Measurements from ENCODE around the gene CDC73. TPM values are rescaled to one million over a fixed set of nuclear protein-coding genes. Genes with fewer than 3 reads are reported as not detected.

Gene CDC73
- total RNA-seq, 1 experiment from 2014 or later: 63.2 TPM

DNA sequence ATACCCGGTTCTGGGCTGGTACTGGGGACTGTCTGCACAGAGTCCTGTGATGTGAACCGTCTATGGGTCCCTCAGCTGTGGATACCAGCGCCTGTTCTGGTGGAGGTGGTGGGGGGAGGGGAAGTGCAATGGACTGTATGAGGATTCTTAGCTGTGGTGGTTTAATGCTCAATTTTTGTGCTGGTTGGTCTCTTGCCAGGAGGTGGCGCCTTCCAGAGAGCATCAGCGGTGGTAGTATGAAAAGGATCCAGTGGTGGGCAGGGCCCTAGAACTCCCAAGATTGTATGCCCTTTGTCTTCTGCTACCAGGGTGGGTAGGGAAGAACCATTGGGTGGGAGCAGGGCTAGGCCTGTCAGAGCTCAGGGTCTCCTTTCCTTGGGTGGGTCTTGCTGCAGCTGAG lies 153.9 kb downstream of the CDC73 start:
- Histone ChIP-seq H3K79me2 (ENCODE audit: insufficient read depth, low read length) (no peaks in the 10 kb centered on the region), H3K4me3 (replicated peaks in 1 of 2; ENCODE audit: low read depth in 1 of 2, low read length in 2 of 2) (no peak overlapping the region), H3K9me2 (ENCODE audit: insufficient read depth) (no peaks in the 10 kb centered on the region), H3K36me3 (ENCODE audit: control insufficient read depth in 1 of 2, insufficient read depth in 2 of 2, low read length in 2 of 2) (no peaks in the 10 kb centered on the region), H3K4me1 (ENCODE audit: control insufficient read depth in 1 of 2, insufficient read depth in 2 of 2, low read length in 2 of 2) (no peaks in the 10 kb centered on the region), H3K9me3 (ENCODE audit: control insufficient read depth in 1 of 2, insufficient read depth in 1 of 2, low read depth in 1 of 2, low read length in 2 of 2) (no peaks in the 10 kb centered on the region), H3K9ac (ENCODE audit: low read length) (no peak overlapping the region), H3K27me3 (ENCODE audit: insufficient read depth, low read length) (no peaks in the 10 kb centered on the region), H2AFZ (ENCODE audit: low read depth, low read length, poor library complexity, severe bottlenecking) (no peak overlapping the region), H3K27ac (ENCODE audit: low read depth, low read length) (no peak overlapping the region), H4K20me1 (ENCODE audit: insufficient read depth) (no peaks in the 10 kb centered on the region), H3K4me2 (ENCODE audit: low read length) (no peak overlapping the region)
- no peak for DNase-seq (ENCODE audit: low read depth, low spot score)
- ChIA-PET CTCF (no interaction called here), POLR2A (no interaction called here), RAD21 (ENCODE audit: low non-redundant PET in 1 of 2, low total read pairs in 2 of 2, uncharacterized antibody in 2 of 2, unreplicated experiment in 2 of 2) (no interaction called here)
- ATAC-seq: peak; percentile 60
- no TSS peak for BruUV-seq (replicated peaks)
- intact Hi-C loops (cut with micrococcal nuclease): no loop called here
- TF ChIP-seq POLR2AphosphoS5 (IDR thresholded peaks at IDR 0.05; ENCODE audit: low read depth, low read length) (no peak), SRF (IDR thresholded peaks at IDR 0.05; ENCODE audit: low read depth) (no peak)
- TF ChIP-seq, protein P1, sequence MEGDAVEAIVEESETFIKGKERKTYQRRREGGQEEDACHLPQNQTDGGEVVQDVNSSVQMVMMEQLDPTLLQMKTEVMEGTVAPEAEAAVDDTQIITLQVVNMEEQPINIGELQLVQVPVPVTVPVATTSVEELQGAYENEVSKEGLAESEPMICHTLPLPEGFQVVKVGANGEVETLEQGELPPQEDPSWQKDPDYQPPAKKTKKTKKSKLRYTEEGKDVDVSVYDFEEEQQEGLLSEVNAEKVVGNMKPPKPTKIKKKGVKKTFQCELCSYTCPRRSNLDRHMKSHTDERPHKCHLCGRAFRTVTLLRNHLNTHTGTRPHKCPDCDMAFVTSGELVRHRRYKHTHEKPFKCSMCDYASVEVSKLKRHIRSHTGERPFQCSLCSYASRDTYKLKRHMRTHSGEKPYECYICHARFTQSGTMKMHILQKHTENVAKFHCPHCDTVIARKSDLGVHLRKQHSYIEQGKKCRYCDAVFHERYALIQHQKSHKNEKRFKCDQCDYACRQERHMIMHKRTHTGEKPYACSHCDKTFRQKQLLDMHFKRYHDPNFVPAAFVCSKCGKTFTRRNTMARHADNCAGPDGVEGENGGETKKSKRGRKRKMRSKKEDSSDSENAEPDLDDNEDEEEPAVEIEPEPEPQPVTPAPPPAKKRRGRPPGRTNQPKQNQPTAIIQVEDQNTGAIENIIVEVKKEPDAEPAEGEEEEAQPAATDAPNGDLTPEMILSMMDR (IDR thresholded peaks at IDR 0.05 in 2 of 3, conservative IDR thresholded peaks at IDR 0.05 in 1 of 3; ENCODE audit: borderline replicate concordance in 1 of 3, insufficient read depth in 1 of 3, low read depth in 2 of 3, low read length in 2 of 3): peak in 1 of 3 experiments; percentile 12; a peak in 1 of 6 replicates

DNA sequence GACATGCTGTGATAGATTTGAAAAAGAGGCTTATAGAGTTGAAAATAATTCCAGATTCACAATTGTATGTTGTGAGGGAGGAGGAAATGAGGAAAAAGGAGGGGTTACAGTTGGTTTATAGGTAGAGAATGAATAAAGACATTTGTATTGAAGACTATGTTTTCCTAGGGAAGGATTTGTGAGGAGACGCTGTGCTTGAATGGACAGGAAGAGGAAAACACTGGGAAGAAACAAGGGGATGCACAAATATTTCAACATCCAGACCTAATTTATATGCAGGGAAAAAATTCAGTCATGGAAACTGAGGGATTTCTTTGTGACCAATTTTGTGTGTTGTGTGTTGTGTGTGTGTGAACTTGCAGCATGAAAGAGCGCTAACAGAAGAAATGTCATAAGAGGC lies 157.1 kb downstream of the CDC73 start:
- Histone ChIP-seq H3K27ac (ENCODE audit: low read depth, low read length) (no peak overlapping the region), H3K4me3 (replicated peaks in 1 of 2; ENCODE audit: low read depth in 1 of 2, low read length in 2 of 2) (no peak overlapping the region), H2AFZ (ENCODE audit: low read depth, low read length, poor library complexity, severe bottlenecking) (no peak overlapping the region), H3K9ac (ENCODE audit: low read length) (no peak overlapping the region), H3K9me3 (ENCODE audit: control insufficient read depth in 1 of 2, insufficient read depth in 1 of 2, low read depth in 1 of 2, low read length in 2 of 2) (no peaks in the 10 kb centered on the region), H3K4me2 (ENCODE audit: low read length) (no peak overlapping the region), H3K4me1 (ENCODE audit: control insufficient read depth in 1 of 2, insufficient read depth in 2 of 2, low read length in 2 of 2) (no peaks in the 10 kb centered on the region), H3K9me2 (ENCODE audit: insufficient read depth) (no peaks in the 10 kb centered on the region), H3K79me2 (ENCODE audit: insufficient read depth, low read length) (no peaks in the 10 kb centered on the region), H3K27me3 (ENCODE audit: insufficient read depth, low read length) (no peaks in the 10 kb centered on the region), H4K20me1 (ENCODE audit: insufficient read depth) (no peaks in the 10 kb centered on the region), H3K36me3 (ENCODE audit: control insufficient read depth in 1 of 2, insufficient read depth in 2 of 2, low read length in 2 of 2) (no peaks in the 10 kb centered on the region)
- no TSS peak for BruUV-seq (replicated peaks)
- no peak for TF ChIP-seq ZNF274 (IDR thresholded peaks at IDR 0.05; ENCODE audit: low read depth, low read length)
- TF ChIP-seq MAX (IDR thresholded peaks at IDR 0.05): no peak
- TF ChIP-seq YY1 (IDR thresholded peaks at IDR 0.05; ENCODE audit: extremely low read depth, insufficient replicate concordance, low read depth, low read length): no peak
- no peak for TF ChIP-seq CBX3 (IDR thresholded peaks at IDR 0.05; ENCODE audit: low read depth)
- CTCF ChIA-PET: no interaction called here
- RAD21 ChIA-PET (ENCODE audit: low non-redundant PET in 1 of 2, low total read pairs in 2 of 2, uncharacterized antibody in 2 of 2, unreplicated experiment in 2 of 2): no interaction called here
- ATAC-seq (no peak), DNase-seq (ENCODE audit: low read depth, low spot score) (no peak)
- intact Hi-C loops (cut with micrococcal nuclease): no loop called here
- POLR2A ChIA-PET: no interaction called here

All from HCT116 (cell line).